DND-41 (cell line): ENCODE measurements around the gene APOBEC3H.

ENCODE experiments used
- ATAC-seq: fragments of 200-7000 bp; cut with Tn5 transposase; 3 replicates; pipeline ENCODE4 v1.9.1; 2021; ENCODE audit warnings: low read depth; ENCODE audit not compliant: insufficient read depth
- DNase-seq: peaks from one replicate; pipeline ENCODE4 v3.0.0-alpha.2; 2020
- H2AFZ ChIP-seq: 2 replicates; pipeline ENCODE4 v1.6.0; 2012; ENCODE audit warnings: low read depth, low read length
- H3K27ac ChIP-seq: 2 replicates; pipeline ENCODE4 v1.5.1; 2012; ENCODE audit warnings: low read length, inconsistent platforms
- H3K27me3 ChIP-seq: fragments of 200-600 bp; sonication (generic); 2 replicates; pipeline ENCODE4 v1.6.0; 2012; ENCODE audit warnings: low read length, mild to moderate bottlenecking, inconsistent platforms; ENCODE audit not compliant: insufficient read depth, poor library complexity
- H3K36me3 ChIP-seq: 2 replicates; pipeline ENCODE4 v1.5.1; 2012; ENCODE audit warnings: low read length, inconsistent platforms; ENCODE audit not compliant: insufficient read depth
- H3K4me1 ChIP-seq: 2 replicates; pipeline ENCODE4 v1.5.1; 2012; ENCODE audit warnings: mild to moderate bottlenecking, low read length; ENCODE audit not compliant: insufficient read depth
- H3K4me2 ChIP-seq: 2 replicates; pipeline ENCODE4 v1.6.0; 2012; ENCODE audit warnings: mild to moderate bottlenecking, moderate library complexity, low read length, inconsistent platforms; ENCODE audit not compliant: insufficient read depth
- H3K4me3 ChIP-seq, 2 experiments: fragments of 200-600 bp in 1 of 2; shearing (Covaris generic) in 1 of 2; 2 replicates each; pipeline ENCODE4 v1.5.1; 2012 to 2016; ENCODE audit warnings: inconsistent platforms in 2 of 2, low read length in 2 of 2, mild to moderate bottlenecking in 2 of 2, low read depth in 1 of 2, moderate library complexity in 1 of 2
- H3K79me2 ChIP-seq: 2 replicates; pipeline ENCODE4 v1.6.0; 2012; ENCODE audit warnings: low read length, inconsistent platforms; ENCODE audit not compliant: insufficient read depth
- H3K9ac ChIP-seq: 2 replicates; pipeline ENCODE4 v1.6.0; 2012; ENCODE audit warnings: low read depth, mild to moderate bottlenecking, inconsistent platforms, low read length, moderate library complexity
- H3K9me3 ChIP-seq: 2 replicates; pipeline ENCODE4 v1.5.1; 2012; ENCODE audit warnings: low read length, moderate library complexity, mild to moderate bottlenecking, inconsistent platforms; ENCODE audit not compliant: insufficient read depth, severe bottlenecking
- H4K20me1 ChIP-seq: 2 replicates; pipeline ENCODE4 v1.6.0; 2012; ENCODE audit warnings: low read length; ENCODE audit not compliant: insufficient read depth
- EZH2 ChIP-seq: IDR thresholded peaks from 3 replicates; pipeline ENCODE4 v1.6.1; 2012; ENCODE audit warnings: borderline replicate concordance, low read depth, mild to moderate bottlenecking, moderate library complexity, low read length, inconsistent platforms; ENCODE audit not compliant: severe bottlenecking
- TF ChIP-seq, protein P1 (sequence below): IDR thresholded peaks from 2 replicates; pipeline ENCODE4 v1.5.1; 2012; ENCODE audit warnings: borderline replicate concordance, low read length, moderate library complexity, mild to moderate bottlenecking; ENCODE audit not compliant: poor library complexity, severe bottlenecking; ENCODE audit errors: extremely low read depth

APOBEC3H gene

DNA sequence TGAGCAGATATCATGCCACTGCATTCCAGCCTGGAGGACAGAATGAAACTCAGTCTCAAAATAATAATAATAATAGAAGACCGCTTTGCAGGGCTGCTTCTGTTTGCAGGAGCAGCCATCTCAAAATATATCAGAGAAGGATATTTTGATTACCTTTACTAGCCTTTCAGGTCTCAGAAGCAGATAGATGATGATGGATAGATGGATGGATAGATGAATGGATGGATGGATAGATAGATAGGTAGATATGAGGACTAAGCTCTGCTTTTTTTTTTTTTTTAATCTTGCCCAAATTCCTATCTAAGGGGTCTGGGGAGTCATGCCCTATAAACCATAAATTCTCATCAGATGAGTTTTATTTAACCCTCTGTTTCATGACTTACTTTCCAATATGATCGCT is 18.5 kb downstream of the APOBEC3H start:
- no peaks in the 10 kb centered on the region for H3K4me1 ChIP-seq
- DNase-seq = no peak

GRCh38 chr22:39115977-39116621 is 19.1 kb downstream of the APOBEC3H start:
- Histone ChIP-seq H3K27ac (no peak overlapping the region), H2AFZ (no peak overlapping the region), H3K9ac (no peak overlapping the region), H3K4me2 (no peak overlapping the region), H3K27me3 (no peaks in the 10 kb centered on the region), H3K4me3 (no peak overlapping the region), H3K9me3 (no peaks in the 10 kb centered on the region), H3K79me2 (no peaks in the 10 kb centered on the region), H3K36me3 (no peaks in the 10 kb centered on the region), H4K20me1 (no peaks in the 10 kb centered on the region), H3K4me1 (no peaks in the 10 kb centered on the region)
- no peak for TF ChIP-seq EZH2
- TF ChIP-seq, protein P1, sequence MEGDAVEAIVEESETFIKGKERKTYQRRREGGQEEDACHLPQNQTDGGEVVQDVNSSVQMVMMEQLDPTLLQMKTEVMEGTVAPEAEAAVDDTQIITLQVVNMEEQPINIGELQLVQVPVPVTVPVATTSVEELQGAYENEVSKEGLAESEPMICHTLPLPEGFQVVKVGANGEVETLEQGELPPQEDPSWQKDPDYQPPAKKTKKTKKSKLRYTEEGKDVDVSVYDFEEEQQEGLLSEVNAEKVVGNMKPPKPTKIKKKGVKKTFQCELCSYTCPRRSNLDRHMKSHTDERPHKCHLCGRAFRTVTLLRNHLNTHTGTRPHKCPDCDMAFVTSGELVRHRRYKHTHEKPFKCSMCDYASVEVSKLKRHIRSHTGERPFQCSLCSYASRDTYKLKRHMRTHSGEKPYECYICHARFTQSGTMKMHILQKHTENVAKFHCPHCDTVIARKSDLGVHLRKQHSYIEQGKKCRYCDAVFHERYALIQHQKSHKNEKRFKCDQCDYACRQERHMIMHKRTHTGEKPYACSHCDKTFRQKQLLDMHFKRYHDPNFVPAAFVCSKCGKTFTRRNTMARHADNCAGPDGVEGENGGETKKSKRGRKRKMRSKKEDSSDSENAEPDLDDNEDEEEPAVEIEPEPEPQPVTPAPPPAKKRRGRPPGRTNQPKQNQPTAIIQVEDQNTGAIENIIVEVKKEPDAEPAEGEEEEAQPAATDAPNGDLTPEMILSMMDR = no peak
- ATAC-seq (no peak), DNase-seq (no peak)

More for the DNA sequence above, 18.5 kb downstream of the APOBEC3H start:
- Histone ChIP-seq H3K4me2 (no peak overlapping the region), H3K9me3 (no peaks in the 10 kb centered on the region), H3K36me3 (no peaks in the 10 kb centered on the region), H3K27me3 (no peaks in the 10 kb centered on the region), H3K9ac (no peak overlapping the region), H3K4me3 (no peak overlapping the region), H4K20me1 (no peaks in the 10 kb centered on the region), H3K27ac (no peak overlapping the region), H3K79me2 (no peaks in the 10 kb centered on the region), H2AFZ (no peak overlapping the region)
- TF ChIP-seq, protein P1 = no peak
- no peak for TF ChIP-seq EZH2
- ATAC-seq = no peak

DNA sequence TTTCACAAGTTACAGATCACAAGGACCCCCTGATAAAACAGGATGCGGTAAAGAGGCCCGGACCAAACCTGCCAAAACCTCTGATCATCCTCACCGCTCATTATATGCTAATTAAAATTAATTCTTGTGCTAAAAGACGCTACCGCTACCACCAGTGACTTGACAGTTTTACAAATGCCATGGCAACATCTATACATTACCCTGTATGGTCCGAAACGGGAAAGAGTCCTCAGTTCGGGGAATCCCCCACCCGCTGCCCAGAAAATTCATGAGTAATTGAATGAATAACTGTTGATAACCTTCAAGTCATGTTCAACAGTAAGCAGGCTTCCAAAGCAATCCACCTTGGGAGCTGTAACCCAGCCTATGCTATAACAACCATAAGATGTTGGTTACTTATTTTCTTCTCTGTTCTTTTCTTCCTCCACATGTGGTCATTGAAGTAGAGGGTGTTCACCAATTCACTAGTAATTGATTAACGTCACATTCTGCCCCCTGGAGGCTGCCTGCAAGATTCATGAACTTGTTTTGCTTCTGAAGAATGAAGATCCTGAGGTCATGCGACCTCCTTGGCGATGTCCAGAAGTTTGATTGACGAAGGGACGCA is 20.6 kb downstream of the APOBEC3H start:
- H3K4me1 ChIP-seq = no peaks in the 10 kb centered on the region
- H3K9ac ChIP-seq = no peak overlapping the region
- no peak overlapping the region for H3K27ac ChIP-seq
- H3K79me2 ChIP-seq = no peaks in the 10 kb centered on the region
- no peaks in the 10 kb centered on the region for H3K27me3 ChIP-seq
- no peak overlapping the region for H3K4me2 ChIP-seq
- DNase-seq = peak; percentile 47
- H3K9me3 ChIP-seq = no peaks in the 10 kb centered on the region
- TF ChIP-seq, protein P1 = peak; percentile 55
- TF ChIP-seq EZH2 = no peak
- no peaks in the 10 kb centered on the region for H3K36me3 ChIP-seq
- H4K20me1 ChIP-seq = no peaks in the 10 kb centered on the region
- H3K4me3 ChIP-seq = no peak overlapping the region
- H2AFZ ChIP-seq = no peak overlapping the region
- ATAC-seq = no peak
